Osteocyte (in vitro differentiated cells): Measurements from ENCODE around the gene ASB8. TPM values are rescaled to one million over a fixed set of nuclear protein-coding genes. Genes with fewer than 3 reads are reported as not detected.

ENCODE experiments used
- DNase-seq: peaks from one replicate; pipeline ENCODE4 v3.0.0; 2021; ENCODE audit warnings: mixed read lengths; ENCODE audit not compliant: unreplicated experiment; ENCODE audit errors: extremely low spot score
- H3K27ac Mint-ChIP-seq: one replicate; pipeline ENCODE4 v1.8.0; 2021; ENCODE audit warnings: mild to moderate bottlenecking, mixed read lengths; ENCODE audit not compliant: unreplicated experiment
- H3K27me3 Mint-ChIP-seq: one replicate; pipeline ENCODE4 v1.8.0; 2021; ENCODE audit warnings: mixed read lengths; ENCODE audit not compliant: unreplicated experiment
- H3K36me3 Mint-ChIP-seq: one replicate; pipeline ENCODE4 v1.8.0; 2021; ENCODE audit warnings: mixed read lengths; ENCODE audit not compliant: unreplicated experiment
- H3K4me1 Mint-ChIP-seq: one replicate; pipeline ENCODE4 v1.8.0; 2021; ENCODE audit warnings: mixed read lengths; ENCODE audit not compliant: unreplicated experiment
- H3K4me3 Mint-ChIP-seq: one replicate; pipeline ENCODE4 v1.8.0; 2021; ENCODE audit warnings: mild to moderate bottlenecking, moderate library complexity, mixed read lengths; ENCODE audit not compliant: unreplicated experiment
- H3K9me3 Mint-ChIP-seq: one replicate; pipeline ENCODE4 v1.8.0; 2021; ENCODE audit warnings: mixed read lengths; ENCODE audit not compliant: unreplicated experiment
- microRNA-seq: library from miRNA; unstranded; fragments of <30 nt; microRNA quantifications from one replicate; pipeline ENCODE4 v1.1.0, GENCODE V29; 2020; ENCODE audit not compliant: unreplicated experiment
- total RNA-seq: library from RNA; stranded (reverse); gene quantifications from 2 replicates; pipeline ENCODE4 v1.2.1, GENCODE V29; 2021
- TF ChIP-seq, protein P1 (sequence below): fragments of 200-600 bp; sonication (generic); IDR thresholded peaks from 2 replicates; pipeline ENCODE4 v1.5.0; 2021; ENCODE audit warnings: antibody characterized with exemption, mild to moderate bottlenecking, moderate library complexity

Gene ASB8
- total RNA-seq, 1 donor from 2014 or later: 34.4 TPM

DNA sequence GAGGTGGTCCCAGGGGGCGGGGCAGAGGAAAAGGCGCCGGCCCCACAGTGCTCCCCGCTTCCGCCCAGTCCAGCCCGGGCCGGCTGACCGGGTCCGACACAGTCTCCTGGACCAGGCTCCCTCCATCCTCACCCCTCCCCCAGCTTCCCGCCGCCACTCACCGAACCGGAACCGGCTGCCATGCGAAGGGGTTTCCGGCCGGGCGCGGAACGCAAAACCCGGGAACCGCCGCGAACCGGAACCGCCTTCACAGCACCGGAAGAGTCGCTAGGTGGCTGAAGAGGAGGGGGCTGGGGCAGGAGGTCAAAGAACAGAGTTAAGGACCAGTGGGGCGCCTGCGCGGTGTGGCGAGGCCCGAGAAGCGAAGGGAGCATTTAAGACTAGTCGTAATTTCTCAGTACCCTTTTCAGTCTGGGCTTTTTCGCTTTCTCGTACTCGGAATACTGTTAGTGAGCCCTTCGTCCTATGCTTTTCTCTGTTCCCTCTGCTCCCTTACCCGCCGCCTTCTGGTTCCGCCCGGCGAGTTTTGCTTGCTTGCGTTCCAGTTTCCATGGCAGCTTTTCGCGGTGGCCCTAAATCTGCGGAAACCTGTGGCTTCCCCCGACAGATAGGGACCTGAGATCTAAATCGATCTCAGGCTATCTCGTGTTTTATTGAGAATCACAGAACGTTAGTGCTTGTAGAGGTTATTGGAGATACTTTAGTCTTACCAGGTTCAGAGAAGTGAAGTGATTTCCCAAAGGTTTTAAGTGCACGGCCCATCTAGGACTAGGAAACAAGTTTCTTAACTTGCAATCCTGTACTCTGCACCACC lies 51.2 kb downstream of the ASB8 start, which contains the start of gene SENP1:
TSS of gene SENP1 (minus strand) at position 213 of the 814 bp plus-strand sequence. CDS start 4,607 bp downstream, outside the sequence.
- H3K9me3 Mint-ChIP-seq: no peaks in the 10 kb centered on the region
- TF ChIP-seq, protein P1, sequence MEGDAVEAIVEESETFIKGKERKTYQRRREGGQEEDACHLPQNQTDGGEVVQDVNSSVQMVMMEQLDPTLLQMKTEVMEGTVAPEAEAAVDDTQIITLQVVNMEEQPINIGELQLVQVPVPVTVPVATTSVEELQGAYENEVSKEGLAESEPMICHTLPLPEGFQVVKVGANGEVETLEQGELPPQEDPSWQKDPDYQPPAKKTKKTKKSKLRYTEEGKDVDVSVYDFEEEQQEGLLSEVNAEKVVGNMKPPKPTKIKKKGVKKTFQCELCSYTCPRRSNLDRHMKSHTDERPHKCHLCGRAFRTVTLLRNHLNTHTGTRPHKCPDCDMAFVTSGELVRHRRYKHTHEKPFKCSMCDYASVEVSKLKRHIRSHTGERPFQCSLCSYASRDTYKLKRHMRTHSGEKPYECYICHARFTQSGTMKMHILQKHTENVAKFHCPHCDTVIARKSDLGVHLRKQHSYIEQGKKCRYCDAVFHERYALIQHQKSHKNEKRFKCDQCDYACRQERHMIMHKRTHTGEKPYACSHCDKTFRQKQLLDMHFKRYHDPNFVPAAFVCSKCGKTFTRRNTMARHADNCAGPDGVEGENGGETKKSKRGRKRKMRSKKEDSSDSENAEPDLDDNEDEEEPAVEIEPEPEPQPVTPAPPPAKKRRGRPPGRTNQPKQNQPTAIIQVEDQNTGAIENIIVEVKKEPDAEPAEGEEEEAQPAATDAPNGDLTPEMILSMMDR: peak; percentile 30
- peak within 1 kb of the TSS; percentile 99 for H3K27ac Mint-ChIP-seq
- DNase-seq: peak; percentile 95
- peak within 1 kb of the TSS; percentile 91 for H3K4me3 Mint-ChIP-seq
- H3K36me3 Mint-ChIP-seq: no peaks in the 10 kb centered on the region
- H3K27me3 Mint-ChIP-seq: peaks cover 15% of the 10 kb centered on the region
- peaks cover 21% of the 10 kb centered on the region for H3K4me1 Mint-ChIP-seq

DNA sequence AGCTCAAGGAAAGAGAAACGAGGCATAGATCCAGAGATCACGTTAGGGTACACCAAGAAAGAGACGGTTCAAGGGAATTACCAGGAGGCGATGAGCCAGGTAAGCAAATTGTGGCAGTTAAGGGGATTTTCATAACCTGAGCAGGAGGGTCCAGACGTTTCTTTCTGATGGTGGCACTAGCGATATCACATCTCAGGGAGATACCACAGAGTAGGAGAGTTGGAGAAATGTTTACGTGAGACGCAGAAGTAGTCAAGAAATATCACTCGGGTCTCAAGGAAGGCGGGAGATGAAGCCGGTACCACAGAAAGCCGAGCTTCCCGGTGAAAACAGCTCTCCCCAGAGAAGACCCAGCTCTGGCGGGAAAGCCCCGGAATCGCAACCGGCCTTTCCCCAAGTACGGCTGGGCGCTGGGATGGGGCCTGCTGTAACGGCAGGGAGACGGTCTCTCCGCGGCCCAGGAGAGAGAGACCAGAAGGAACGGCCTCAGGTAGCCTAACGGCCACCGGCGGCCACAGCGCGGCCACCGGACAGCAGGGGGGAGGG lies 51.9 kb downstream of the ASB8 start:
- Mint-ChIP-seq H3K4me1 (peaks cover 21% of the 10 kb centered on the region), H3K9me3 (no peaks in the 10 kb centered on the region), H3K36me3 (no peaks in the 10 kb centered on the region), H3K27me3 (peaks cover 15% of the 10 kb centered on the region), H3K27ac (peak overlapping the region; percentile 99), H3K4me3 (peak overlapping the region; percentile 91)
- TF ChIP-seq, protein P1: no peak
- DNase-seq: no peak

DNA sequence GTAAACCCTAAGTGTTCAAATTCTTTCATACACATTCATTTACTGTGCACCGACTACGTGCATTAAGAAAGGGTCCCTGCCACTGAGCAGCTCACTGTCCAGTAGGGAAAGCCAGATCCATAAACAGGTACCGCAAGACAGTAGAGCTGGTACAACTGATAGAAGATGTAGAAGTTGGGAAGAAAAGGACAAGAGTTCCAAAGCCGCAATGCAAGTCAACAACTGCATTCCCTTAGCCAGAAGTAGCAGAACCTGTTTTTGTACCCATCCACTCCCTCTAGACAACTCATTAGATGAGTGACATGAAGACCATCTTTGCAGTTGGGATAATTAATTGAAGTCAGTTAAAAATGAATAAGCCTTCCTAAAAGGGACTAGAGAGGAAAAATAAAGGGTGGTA lies 52.8 kb downstream of the ASB8 start:
- DNase-seq: no peak

More for the DNA sequence above, 52.8 kb downstream of the ASB8 start:
- Mint-ChIP-seq H3K9me3 (no peaks in the 10 kb centered on the region), H3K27me3 (peaks cover 6% of the 10 kb centered on the region), H3K27ac (no peak overlapping the region), H3K4me3 (peak overlapping the region; percentile 91), H3K36me3 (no peaks in the 10 kb centered on the region), H3K4me1 (peaks cover 21% of the 10 kb centered on the region)
- TF ChIP-seq, protein P1: no peak

Small RNAs within 50 kb of the gene (microRNA-seq; reads per million reads assigned to microRNA genes)
- not detected for gene MIR6505

Other genes with a start within 250 kb of the ASB8 start
- 53.2 and 60.9 TPM in 2 replicates for gene TMEM106C, start 193.9 kb downstream of the ASB8 start, total RNA-seq
- 0.70 and 2.0 TPM in 2 replicates for gene COL2A1, start 153.0 kb downstream of the ASB8 start, total RNA-seq
- gene SENP1, start 51.4 kb downstream of the ASB8 start, total RNA-seq: 19.4 and 25.6 TPM in 2 replicates
- 78.0 and 81.5 TPM in 2 replicates for gene PFKM, start 38.2 kb downstream of the ASB8 start, total RNA-seq
- 0.29 and 0.32 TPM in 2 replicates for gene CCDC184, start 26.1 kb upstream of the ASB8 start, total RNA-seq
- not detected in 2 replicates for gene OR10AD1, start 45.8 kb upstream of the ASB8 start, total RNA-seq
- 11.9 and 18.5 TPM in 2 replicates for gene ZNF641, start 193.4 kb upstream of the ASB8 start, total RNA-seq